ENCODE results near the gene RABIF.

GRCh38 chr1:202843081-202843480 is 45.9 kb downstream of the RABIF start:
- no peak for TF ChIP-seq POLR2A (IDR thresholded peaks at IDR 0.05)
- TF ChIP-seq, protein P1, sequence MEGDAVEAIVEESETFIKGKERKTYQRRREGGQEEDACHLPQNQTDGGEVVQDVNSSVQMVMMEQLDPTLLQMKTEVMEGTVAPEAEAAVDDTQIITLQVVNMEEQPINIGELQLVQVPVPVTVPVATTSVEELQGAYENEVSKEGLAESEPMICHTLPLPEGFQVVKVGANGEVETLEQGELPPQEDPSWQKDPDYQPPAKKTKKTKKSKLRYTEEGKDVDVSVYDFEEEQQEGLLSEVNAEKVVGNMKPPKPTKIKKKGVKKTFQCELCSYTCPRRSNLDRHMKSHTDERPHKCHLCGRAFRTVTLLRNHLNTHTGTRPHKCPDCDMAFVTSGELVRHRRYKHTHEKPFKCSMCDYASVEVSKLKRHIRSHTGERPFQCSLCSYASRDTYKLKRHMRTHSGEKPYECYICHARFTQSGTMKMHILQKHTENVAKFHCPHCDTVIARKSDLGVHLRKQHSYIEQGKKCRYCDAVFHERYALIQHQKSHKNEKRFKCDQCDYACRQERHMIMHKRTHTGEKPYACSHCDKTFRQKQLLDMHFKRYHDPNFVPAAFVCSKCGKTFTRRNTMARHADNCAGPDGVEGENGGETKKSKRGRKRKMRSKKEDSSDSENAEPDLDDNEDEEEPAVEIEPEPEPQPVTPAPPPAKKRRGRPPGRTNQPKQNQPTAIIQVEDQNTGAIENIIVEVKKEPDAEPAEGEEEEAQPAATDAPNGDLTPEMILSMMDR (IDR thresholded peaks at IDR 0.05) = no peak
